ENCODE data around the gene IRF2BPL.

The IRF2BPL gene

DNA sequence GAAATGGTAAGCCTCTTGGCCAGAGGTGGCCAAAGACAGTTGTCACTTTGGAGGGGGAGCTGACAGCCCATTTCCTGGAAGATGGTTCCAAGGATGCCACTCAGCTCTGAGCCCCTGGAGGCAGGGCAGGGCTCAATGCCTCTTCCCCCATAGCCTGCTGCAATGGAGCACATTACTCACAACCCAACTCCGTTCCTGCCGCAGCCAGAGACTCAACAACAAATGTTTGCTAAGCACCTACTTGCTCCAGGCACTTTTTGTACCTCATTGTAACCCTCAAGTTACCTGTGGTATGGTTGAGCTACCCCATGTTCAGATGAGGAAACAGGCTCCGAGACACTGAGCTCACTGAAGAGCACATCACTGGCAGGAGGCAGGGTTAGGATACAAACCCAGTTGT is 19.5 kb downstream of the IRF2BPL start:
- DNase-seq: no peak

- no peak for DNase-seq
These were observed 20.0 kb downstream of the IRF2BPL start for GRCh38 chr14:77008541-77008940.

GRCh38 chr14:77007975-77008421 is 20.5 kb downstream of the IRF2BPL start:
- DNase-seq: no peak

DNA sequence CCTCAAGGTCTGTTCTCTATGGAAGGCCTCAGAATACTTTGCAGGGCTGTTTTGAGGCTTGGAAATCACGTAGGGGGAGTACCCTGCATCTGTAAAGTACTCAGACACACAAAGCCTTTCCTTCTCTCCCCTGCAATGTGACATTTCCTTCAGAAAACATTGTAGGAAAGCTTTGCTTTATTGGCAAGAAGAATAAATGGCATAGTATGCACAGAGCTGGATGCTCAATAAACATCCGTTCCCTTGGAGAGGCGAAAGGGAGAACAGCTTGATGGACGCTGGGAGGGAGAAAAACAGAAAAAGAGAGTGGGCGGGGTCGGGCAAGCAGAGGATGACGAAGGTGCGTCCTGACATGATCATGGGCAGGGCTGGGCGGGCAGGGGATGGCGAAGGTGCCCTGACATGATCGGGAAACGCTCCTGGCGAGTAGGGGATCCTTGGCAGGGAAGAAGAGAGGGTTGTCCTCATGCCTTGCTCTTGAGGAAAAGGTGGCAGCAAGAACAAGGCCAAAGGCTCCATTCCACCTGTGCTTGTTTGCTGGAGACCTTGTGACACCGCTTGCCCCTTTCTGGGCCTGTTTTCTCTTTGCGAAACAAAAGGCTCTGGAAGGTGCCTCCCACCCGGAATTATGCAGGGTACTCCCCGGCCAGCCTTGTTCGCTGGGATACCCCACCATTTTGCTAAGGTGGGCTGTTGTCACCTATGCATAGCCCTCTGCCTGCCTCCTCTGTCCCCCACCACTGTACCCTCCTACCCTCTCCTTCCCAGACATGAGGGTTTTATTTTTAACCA is 21.1 kb downstream of the IRF2BPL start:
- no peak for DNase-seq

DNA sequence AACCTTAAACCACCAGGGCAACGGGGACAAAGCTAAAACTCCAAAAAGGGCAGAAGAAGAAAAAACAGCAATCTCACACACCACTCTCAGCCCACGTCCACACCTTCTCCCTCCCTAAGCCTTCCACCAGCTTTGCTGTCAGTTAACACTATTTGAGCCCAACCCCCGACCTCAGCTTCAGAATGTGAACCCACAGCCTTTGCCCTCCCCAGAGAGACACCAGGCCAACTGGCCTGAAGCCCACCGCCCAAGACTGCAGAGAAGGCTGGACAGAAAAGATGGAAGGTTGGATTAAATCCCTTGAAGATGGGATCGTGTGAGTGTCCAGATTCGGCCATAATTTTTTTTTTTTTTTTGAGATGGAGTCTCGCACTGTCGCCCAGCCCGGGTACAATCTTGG is 22.4 kb downstream of the IRF2BPL start:
- DNase-seq: no peak

- DNase-seq: no peak
These were observed 22.9 kb downstream of the IRF2BPL start for GRCh38 chr14:77005559-77005958.

DNA sequence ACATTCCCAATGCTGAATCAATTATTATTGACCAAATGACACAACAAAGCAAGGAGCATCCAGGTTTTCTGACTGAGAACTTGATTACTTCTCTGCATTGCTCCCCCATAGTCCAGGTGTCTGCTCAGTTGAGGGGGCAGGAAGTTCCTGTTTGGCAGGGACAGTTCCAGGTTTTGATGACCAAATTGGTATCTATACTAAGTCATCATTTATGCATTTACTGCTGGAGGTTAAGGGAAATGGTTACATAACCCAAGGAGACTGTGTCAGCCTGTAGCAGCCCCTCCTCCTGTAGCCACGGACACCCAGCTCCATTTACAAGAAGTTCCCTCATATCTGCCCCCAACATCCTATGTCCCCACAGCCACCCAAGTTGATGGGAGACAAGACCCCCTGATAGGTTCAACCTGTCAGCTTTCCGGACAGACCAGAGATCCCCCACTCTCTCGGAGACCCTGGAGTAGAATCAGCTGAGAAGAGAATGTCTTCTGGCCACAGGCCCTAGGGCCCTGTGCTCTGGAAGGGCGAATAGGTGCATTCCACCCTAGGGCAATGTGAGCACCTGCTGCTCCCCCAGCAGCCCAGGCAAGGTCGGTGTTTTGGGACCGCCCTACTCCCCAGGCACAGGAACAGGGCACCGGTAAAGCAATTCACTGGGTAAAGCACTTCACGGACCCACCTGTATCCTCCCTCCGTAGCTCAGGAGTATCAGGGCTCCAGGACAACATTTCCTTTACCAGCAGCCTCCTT is 23.6 kb downstream of the IRF2BPL start:
- DNase-seq: no peak

GRCh38 chr14:77003960-77004710 is 24.4 kb downstream of the IRF2BPL start:
- no peak for DNase-seq

- DNase-seq: no peak
These were observed 25.6 kb downstream of the IRF2BPL start for GRCh38 chr14:77002889-77003288.

GRCh38 chr14:77002335-77002734 is 26.2 kb downstream of the IRF2BPL start:
- DNase-seq: no peak

- DNase-seq: no peak
These were observed 27.9 kb downstream of the IRF2BPL start for GRCh38 chr14:77000340-77001270.

DNA sequence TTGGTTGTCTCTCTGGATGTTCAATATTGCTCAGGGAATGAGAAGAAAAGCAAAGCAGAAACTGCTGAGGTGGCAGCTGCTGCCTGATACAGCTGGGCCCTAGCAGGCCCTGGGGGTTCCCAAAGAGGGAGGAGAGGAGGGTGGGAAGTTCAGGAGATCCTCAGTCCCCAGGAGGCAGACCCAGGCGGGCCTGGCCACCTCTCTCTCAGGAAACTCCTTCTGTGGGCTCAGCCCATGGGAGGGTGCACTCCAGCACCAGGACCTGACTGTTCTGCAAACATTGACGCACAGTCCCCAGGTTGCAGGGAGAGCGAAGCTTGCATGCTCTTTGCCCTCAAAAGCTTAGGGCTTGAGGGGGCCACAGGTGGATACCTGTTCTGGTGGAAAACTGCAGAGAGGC is 29.6 kb downstream of the IRF2BPL start:
- no peak for DNase-seq

GRCh38 chr14:76997257-76997970 is 31.1 kb downstream of the IRF2BPL start:
- no peak for DNase-seq

DNA sequence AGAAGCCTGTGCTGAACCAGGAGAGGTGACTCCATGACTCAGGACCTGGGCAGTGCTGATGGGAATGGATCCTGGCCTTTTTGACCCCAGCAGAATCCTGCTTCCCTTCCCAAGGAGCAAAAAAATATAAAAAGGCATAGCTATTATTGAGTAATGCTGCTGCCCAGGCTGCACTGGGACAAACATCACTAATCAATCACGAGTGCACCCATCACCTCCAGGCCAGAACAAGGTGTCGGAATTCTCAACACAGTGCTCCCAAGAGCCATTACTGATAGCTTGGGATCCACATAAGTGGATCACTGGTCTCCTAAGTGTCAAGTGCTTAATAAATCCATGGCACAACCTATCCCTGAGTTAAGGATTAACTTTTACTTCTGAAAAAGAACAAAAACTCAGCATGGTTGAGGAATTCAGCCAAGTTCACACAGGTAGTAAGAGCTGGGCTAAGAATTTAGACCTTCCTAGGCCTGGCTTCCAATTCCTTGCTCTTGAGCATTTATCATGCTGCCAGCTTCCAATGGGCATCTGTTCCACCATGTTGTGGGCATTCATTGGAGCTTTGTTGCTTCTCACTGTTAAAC is 31.9 kb downstream of the IRF2BPL start:
- DNase-seq: no peak

DNA sequence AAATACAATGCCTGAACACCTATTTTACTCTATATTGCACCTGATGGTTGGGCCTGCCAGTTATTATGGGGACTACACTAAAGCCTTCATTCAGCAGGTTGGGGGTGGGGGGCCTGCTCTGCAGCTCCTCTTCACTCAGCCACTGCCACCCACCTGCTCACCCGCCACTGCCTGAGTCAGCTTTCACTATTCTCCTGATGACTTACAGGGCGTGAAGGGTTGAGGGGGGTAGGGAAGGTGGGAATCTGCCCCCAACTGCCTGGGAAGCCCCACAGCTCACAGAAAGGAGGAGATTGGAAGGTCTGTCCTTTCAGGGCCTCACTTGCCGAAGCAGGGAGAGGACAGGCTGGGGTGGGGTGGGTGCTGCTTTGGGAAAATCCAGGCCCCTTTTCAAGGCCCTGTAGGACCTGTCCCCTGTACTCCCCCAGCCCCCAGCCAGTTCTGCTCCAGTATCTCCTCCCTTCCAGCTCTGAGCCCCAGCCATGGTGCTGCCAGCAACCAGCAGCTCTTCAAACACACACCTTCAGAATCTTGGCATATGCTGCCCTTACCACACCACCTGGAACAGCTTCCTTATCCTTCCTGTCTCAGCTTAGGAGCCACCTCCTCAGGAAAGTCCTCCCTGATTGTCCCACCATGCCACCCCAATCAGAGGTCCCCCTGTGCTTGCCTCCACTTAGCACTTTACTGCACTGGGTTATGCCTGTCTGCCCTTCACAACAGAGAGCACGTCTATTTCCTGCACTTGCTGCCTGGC is 33.1 kb downstream of the IRF2BPL start:
- no peak for DNase-seq

GRCh38 chr14:76993752-76994151 is 34.8 kb downstream of the IRF2BPL start:
- no peak for DNase-seq

- DNase-seq: no peak
These were observed 38.4 kb downstream of the IRF2BPL start for GRCh38 chr14:76990084-76990483.

- no peak for DNase-seq
These were observed 40.5 kb downstream of the IRF2BPL start for GRCh38 chr14:76987956-76988520.

DNA sequence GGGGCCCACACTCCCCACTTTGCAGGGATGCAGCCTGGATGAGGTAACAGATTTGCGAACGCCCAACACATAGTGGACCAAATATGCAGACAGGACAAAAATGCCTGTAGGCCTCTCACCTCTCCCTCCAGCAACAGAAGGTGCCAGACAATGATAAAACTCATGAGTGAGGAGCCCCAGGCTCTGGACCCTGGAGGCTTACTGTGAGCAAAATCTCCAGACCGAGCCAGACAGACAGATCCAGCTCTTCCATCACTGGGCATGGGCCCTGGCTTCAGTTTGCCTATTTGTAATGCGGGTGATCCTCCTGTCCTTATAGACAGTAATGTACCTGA is 42.3 kb downstream of the IRF2BPL start:
- DNase-seq: no peak

- DNase-seq: no peak
These were observed 42.8 kb downstream of the IRF2BPL start for GRCh38 chr14:76985540-76986230.

Measured in effector CD8-positive, alpha-beta T cell (primary cell).